Type B pancreatic cell (in vitro differentiated cells): ENCODE results near the gene WNT3A. TPM values are rescaled to one million over a fixed set of nuclear protein-coding genes. Genes with fewer than 3 reads are reported as not detected.

ENCODE experiments used
- DNase-seq: peaks from one replicate; pipeline ENCODE4 v3.0.0; 2021; ENCODE audit warnings: mixed read lengths; ENCODE audit not compliant: unreplicated experiment; ENCODE audit errors: extremely low spot score
- H3K27ac Mint-ChIP-seq: 2 replicates; pipeline ENCODE4 v1.8.0; 2021; ENCODE audit warnings: mild to moderate bottlenecking, mixed read lengths
- H3K27me3 Mint-ChIP-seq: 2 replicates; pipeline ENCODE4 v1.8.0; 2021; ENCODE audit warnings: mixed read lengths
- H3K36me3 Mint-ChIP-seq: 2 replicates; pipeline ENCODE4 v1.8.0; 2021; ENCODE audit warnings: mixed read lengths
- H3K4me1 Mint-ChIP-seq: one replicate; pipeline ENCODE4 v1.8.0; 2021; ENCODE audit warnings: mixed read lengths; ENCODE audit not compliant: unreplicated experiment
- H3K4me3 Mint-ChIP-seq: 2 replicates; pipeline ENCODE4 v1.8.0; 2021; ENCODE audit warnings: mild to moderate bottlenecking, mixed read lengths
- H3K9me3 Mint-ChIP-seq: 2 replicates; pipeline ENCODE4 v1.8.0; 2021; ENCODE audit warnings: mixed read lengths
- total RNA-seq: library from RNA; stranded (reverse); gene quantifications from 2 replicates; pipeline ENCODE4 v1.2.1, GENCODE V29; 2021; ENCODE audit warnings: low replicate concordance
- TF ChIP-seq, protein P1 (sequence below): fragments of 200-600 bp; sonication (generic); conservative IDR thresholded peaks from 2 replicates; pipeline ENCODE4 v1.5.0; 2021; ENCODE audit warnings: antibody characterized with exemption, mild to moderate bottlenecking

WNT3A gene
- total RNA-seq, 1 donor from 2014 or later = 6.4 TPM

DNA sequence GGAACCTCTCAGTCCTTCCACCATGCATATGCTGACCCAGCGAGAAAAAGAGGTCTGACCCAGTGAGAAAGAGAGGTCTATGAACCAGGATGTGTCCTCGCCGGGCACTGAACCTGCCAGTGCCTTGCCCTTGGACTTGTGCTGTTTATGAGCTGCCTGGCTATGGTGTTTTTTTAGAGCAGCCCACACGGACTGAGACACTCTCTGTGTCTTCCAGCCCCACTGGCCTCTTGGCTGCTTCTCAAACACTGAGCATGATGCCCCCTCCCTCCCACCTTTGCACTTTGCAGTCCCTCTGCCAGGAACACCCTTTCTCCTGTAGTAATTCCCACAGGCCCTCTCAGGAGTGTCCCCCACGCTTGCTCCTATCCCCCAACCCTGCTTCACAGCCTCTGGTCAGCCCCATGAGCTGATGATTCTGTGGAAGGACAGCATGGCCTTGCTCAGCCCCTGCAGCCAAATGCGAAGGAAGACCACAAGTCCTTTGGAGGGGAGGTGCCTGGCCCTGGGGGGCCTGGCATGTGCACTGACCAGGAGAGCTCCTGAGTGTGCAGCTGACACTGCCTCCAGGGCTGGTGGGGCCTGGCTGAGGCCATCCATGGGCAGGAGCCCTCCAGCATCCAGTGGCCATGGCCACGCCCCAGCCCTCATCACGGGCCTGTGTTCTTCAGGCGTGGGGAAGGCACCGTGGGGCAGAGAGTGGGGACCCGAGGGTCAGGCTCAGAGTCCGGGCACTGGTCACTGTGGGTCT lies 23.8 kb downstream of the WNT3A start:
- no peaks in the 10 kb centered on the region for H3K36me3 Mint-ChIP-seq
- H3K4me3 Mint-ChIP-seq = no peak overlapping the region
- H3K27me3 Mint-ChIP-seq = peaks cover 32% of the 10 kb centered on the region
- TF ChIP-seq, protein P1, sequence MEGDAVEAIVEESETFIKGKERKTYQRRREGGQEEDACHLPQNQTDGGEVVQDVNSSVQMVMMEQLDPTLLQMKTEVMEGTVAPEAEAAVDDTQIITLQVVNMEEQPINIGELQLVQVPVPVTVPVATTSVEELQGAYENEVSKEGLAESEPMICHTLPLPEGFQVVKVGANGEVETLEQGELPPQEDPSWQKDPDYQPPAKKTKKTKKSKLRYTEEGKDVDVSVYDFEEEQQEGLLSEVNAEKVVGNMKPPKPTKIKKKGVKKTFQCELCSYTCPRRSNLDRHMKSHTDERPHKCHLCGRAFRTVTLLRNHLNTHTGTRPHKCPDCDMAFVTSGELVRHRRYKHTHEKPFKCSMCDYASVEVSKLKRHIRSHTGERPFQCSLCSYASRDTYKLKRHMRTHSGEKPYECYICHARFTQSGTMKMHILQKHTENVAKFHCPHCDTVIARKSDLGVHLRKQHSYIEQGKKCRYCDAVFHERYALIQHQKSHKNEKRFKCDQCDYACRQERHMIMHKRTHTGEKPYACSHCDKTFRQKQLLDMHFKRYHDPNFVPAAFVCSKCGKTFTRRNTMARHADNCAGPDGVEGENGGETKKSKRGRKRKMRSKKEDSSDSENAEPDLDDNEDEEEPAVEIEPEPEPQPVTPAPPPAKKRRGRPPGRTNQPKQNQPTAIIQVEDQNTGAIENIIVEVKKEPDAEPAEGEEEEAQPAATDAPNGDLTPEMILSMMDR = no peak
- DNase-seq = no peak
- H3K27ac Mint-ChIP-seq = no peak overlapping the region
- H3K4me1 Mint-ChIP-seq = no peaks in the 10 kb centered on the region
- H3K9me3 Mint-ChIP-seq = peaks cover 5% of the 10 kb centered on the region

DNA sequence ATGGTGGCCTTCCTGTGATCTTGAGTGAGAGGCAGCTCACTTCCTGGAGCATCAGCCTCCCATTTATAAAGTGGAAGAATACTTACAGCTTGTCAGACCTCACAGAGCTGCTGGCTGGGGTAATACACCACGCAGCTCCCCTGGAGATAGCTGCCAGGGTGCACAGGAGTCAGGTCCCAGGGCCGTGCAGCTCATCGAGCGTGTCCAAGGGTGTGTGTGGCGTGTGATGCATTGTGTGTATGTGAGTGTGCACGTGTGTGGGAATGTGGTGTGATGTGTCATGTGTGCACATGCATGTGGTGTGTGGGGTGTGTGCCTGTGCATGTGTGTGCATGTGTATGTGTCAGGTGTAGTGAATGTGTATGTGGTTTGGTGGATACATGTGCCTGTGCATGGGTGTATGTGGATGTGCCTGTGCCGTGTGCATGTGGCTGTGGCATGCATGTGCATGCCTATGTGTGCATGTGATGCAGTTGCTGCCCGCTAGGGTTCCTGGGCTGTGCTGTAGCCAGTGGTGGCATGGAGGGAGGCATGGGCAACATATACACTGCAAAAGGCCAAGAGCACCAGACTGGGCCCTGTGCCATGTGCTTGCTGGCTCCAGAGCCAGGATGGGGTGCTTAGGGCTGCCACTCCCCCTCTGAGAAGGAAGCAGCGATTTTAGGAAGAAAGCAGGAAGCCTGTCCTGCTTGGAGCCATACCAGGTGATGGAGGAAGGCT lies 24.6 kb downstream of the WNT3A start:
- H3K9me3 Mint-ChIP-seq = peaks cover 5% of the 10 kb centered on the region
- H3K27ac Mint-ChIP-seq = no peak overlapping the region
- H3K4me1 Mint-ChIP-seq = no peaks in the 10 kb centered on the region
- no peak for DNase-seq
- H3K27me3 Mint-ChIP-seq = peaks cover 35% of the 10 kb centered on the region
- TF ChIP-seq, protein P1 = no peak
- H3K36me3 Mint-ChIP-seq = no peaks in the 10 kb centered on the region
- H3K4me3 Mint-ChIP-seq = no peak overlapping the region

- Mint-ChIP-seq H3K27me3 (peaks cover 35% of the 10 kb centered on the region), H3K4me3 (no peak overlapping the region), H3K4me1 (no peaks in the 10 kb centered on the region), H3K36me3 (no peaks in the 10 kb centered on the region), H3K27ac (no peak overlapping the region), H3K9me3 (peaks cover 5% of the 10 kb centered on the region)
- TF ChIP-seq, protein P1 = no peak
- DNase-seq = no peak
Observed at GRCh38 chr1:228032041-228032440, 25.2 kb downstream of the WNT3A start.

- peaks cover 5% of the 10 kb centered on the region for H3K9me3 Mint-ChIP-seq
- no peaks in the 10 kb centered on the region for H3K36me3 Mint-ChIP-seq
- no peak overlapping the region for H3K27ac Mint-ChIP-seq
- TF ChIP-seq, protein P1 = no peak
- H3K4me3 Mint-ChIP-seq = no peak overlapping the region
- H3K4me1 Mint-ChIP-seq = no peaks in the 10 kb centered on the region
- H3K27me3 Mint-ChIP-seq = peaks cover 32% of the 10 kb centered on the region
- no peak for DNase-seq
Observed at GRCh38 chr1:228033376-228033775, 26.6 kb downstream of the WNT3A start.

GRCh38 chr1:228034954-228035837 lies 28.4 kb downstream of the WNT3A start:
- TF ChIP-seq, protein P1 = no peak
- Mint-ChIP-seq H3K4me3 (no peak overlapping the region), H3K9me3 (peaks cover 5% of the 10 kb centered on the region), H3K27ac (no peak overlapping the region), H3K36me3 (no peaks in the 10 kb centered on the region), H3K27me3 (peaks cover 50% of the 10 kb centered on the region), H3K4me1 (no peaks in the 10 kb centered on the region)
- peak; percentile 58 for DNase-seq
